Measurements from ENCODE around the gene MAPKAP1. TPM values are rescaled to one million over a fixed set of nuclear protein-coding genes. Genes with fewer than 3 reads are reported as not detected.

The MAPKAP1 gene
- total RNA-seq = 10 to 100 TPM; 59.0 to 98.2 (median 70.9) TPM

- Histone ChIP-seq H3K4me1 (peaks cover 0 to 19% (median 9%) of the 10 kb centered on the region in 4 donors), H3K27me3 (no peaks in the 10 kb centered on the region), H3K36me3 (no peaks in the 10 kb centered on the region), H3K9me3 (no peaks in the 10 kb centered on the region), H3K27ac (peak within 1 kb of the TSS; percentile 73 to 86 (median 77)), H3K4me3 (peak within 1 kb of the TSS; percentile 77 to 95 (median 84))
- DNase-seq = peak; percentile 90 to 98 (median 96)
- TF ChIP-seq CTCF (IDR thresholded peaks at IDR 0.05) (peak in 1 of 6 experiments; percentile 2), POLR2A (IDR thresholded peaks at IDR 0.05) (peak; percentile 68 to 74)
Measured at GRCh38 chr9:125706651-125707471, at the start of gene MAPKAP1. TSS of gene MAPKAP1 (minus strand) at chr9:125707208. CDS start at chr9:125672574, 34,634 bp downstream.

DNA sequence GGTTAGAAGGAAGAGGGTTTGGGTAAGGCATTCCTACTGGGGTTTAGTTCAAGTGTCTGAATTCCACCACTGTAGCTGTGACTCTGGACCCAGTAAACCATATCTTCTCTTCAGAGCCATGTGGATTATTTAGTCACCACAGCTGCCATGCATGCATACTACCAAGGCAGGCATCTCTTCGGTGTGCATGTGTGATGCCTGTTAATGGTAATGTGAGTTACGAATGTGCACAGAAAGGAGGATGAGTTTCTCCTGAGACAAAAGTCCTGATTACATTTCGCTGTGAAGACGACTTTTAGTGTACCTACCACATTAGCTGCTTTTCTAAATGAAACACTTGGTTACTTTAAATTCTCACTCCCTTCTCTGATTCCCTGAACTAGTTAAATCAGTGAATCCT is 49.5 kb upstream of the MAPKAP1 start:
- Histone ChIP-seq H3K9me3 (no peaks in the 10 kb centered on the region), H3K36me3 (no peaks in the 10 kb centered on the region), H3K27me3 (no peaks in the 10 kb centered on the region), H3K4me3 (no peak overlapping the region), H3K27ac (no peak overlapping the region), H3K4me1 (no peaks in the 10 kb centered on the region)
- no peak for DNase-seq
- TF ChIP-seq CTCF (IDR thresholded peaks at IDR 0.05) (no peak), POLR2A (IDR thresholded peaks at IDR 0.05) (no peak)

GRCh38 chr9:125755340-125755739 is 48.3 kb upstream of the MAPKAP1 start:
- Histone ChIP-seq H3K27ac (no peak overlapping the region), H3K9me3 (no peaks in the 10 kb centered on the region), H3K36me3 (no peaks in the 10 kb centered on the region), H3K4me1 (no peaks in the 10 kb centered on the region), H3K4me3 (no peak overlapping the region), H3K27me3 (no peaks in the 10 kb centered on the region)
- TF ChIP-seq CTCF (IDR thresholded peaks at IDR 0.05) (no peak), POLR2A (IDR thresholded peaks at IDR 0.05) (no peak)
- no peak for DNase-seq

- TF ChIP-seq CTCF (IDR thresholded peaks at IDR 0.05) (no peak), POLR2A (IDR thresholded peaks at IDR 0.05) (no peak)
- H3K4me3 ChIP-seq = no peak overlapping the region
- H3K27me3 ChIP-seq = no peaks in the 10 kb centered on the region
- no peak overlapping the region for H3K27ac ChIP-seq
- no peak for DNase-seq
- H3K36me3 ChIP-seq = no peaks in the 10 kb centered on the region
- no peaks in the 10 kb centered on the region for H3K4me1 ChIP-seq
- H3K9me3 ChIP-seq = no peaks in the 10 kb centered on the region
Measured at GRCh38 chr9:125754096-125754495, 47.1 kb upstream of the MAPKAP1 start.

GRCh38 chr9:125752070-125752628 is 45.1 kb upstream of the MAPKAP1 start:
- H3K36me3 ChIP-seq = no peaks in the 10 kb centered on the region
- H3K27me3 ChIP-seq = no peaks in the 10 kb centered on the region
- no peak for TF ChIP-seq POLR2A (IDR thresholded peaks at IDR 0.05)
- no peak for TF ChIP-seq CTCF (IDR thresholded peaks at IDR 0.05)
- no peak overlapping the region for H3K4me3 ChIP-seq
- no peaks in the 10 kb centered on the region for H3K4me1 ChIP-seq
- no peak for DNase-seq
- no peaks in the 10 kb centered on the region for H3K9me3 ChIP-seq
- no peak overlapping the region for H3K27ac ChIP-seq

Data from Peyer's patch (tissue), 4 donors.